Stimulated activated CD8-positive, alpha-beta memory T cell treated with anti-CD3 and anti-CD28 coated beads, Interleukin-12 subunit alpha, Interleukin-12 subunit beta, amount 100 ng/mL, for 4 hours (primary cell): ENCODE data around the gene TAF11L11.
"Not testable (repeated sequence)": the region's sequence is repeated elsewhere in the genome, so short reads cannot be mapped to it uniquely, and the experiment has no call there.

Experiments
- DNase-seq: peaks from one replicate; pipeline ENCODE4 v3.0.0-alpha.2; 2020; ENCODE audit warnings: low read depth

Gene TAF11L11

GRCh38 chr5:17603880-17604279, at the start of gene TAF11L11:
TSS of gene TAF11L11 (plus strand) at chr5:17604183.
- DNase-seq = not testable (repeated sequence)

GRCh38 chr5:17585658-17586057, 18.3 kb upstream of the TAF11L11 start, which contains the start of gene TAF11L7:
TSS of gene TAF11L7 (minus strand) at chr5:17585758.
- DNase-seq = not testable (repeated sequence)

GRCh38 chr5:17590860-17591259, 13.1 kb upstream of the TAF11L11 start, which contains the start of gene TAF11L8:
TSS of gene TAF11L8 (minus strand) at chr5:17590960.
- not testable (repeated sequence) for DNase-seq

DNA sequence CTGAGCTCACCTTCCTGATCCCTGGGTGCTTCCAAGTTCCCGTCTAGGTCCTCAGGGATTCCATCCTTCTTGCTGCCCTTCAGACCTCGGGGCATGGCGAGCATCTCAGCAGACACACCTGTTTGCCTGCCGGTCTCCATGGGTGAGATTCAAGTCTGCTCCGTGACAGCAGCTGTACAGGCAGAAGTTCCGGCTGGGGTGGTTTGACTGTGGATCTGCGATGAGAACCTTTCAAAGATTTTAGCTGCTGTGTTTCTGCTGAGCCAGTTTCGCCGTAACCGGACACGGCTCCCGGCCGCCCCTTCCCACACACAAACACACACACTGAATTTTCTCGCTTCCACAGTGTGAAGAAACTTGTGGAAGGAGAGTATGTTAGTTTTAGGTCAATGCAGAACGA, 9.7 kb upstream of the TAF11L11 start, which contains the start of gene TAF11L9:
TSS of gene TAF11L9 (minus strand) at position 140 of the 400 bp plus-strand sequence.
- DNase-seq = not testable (repeated sequence)

DNA sequence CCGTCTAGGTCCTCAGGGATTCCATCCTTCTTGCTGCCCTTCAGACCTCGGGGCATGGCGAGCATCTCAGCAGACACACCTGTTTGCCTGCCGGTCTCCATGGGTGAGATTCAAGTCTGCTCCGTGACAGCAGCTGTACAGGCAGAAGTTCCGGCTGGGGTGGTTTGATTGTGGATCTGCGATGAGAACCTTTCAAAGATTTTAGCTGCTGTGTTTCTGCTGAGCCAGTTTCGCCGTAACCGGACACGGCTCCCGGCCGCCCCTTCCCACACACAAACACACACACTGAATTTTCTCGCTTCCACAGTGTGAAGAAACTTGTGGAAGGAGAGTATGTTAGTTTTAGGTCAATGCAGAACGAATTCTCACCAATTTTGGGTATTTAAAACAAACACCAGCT, 6.3 kb upstream of the TAF11L11 start, which contains the start of gene TAF11L10:
TSS of gene TAF11L10 (minus strand) at position 101 of the 400 bp plus-strand sequence.
- DNase-seq = not testable (repeated sequence)

DNA sequence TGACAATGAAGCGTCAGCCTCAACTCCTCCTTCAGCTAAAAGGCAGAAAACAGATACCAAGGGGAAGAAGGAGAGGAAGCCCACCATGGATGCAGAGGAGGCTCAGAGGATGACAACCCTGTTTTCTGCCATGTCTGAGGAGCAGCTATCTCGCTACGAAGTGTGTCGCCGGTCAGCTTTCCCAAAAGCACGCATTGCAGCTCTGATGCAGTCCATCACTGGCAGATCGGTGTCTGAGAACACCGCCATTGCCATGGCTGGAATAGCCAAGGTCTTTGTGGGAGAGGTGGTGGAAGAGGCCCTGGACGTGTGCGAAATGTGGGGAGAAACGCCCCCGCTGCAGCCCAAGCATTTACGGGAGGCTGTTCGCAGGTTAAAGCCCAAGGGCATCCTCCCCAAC, 968 bp downstream of the TAF11L11 start:
- DNase-seq = no peak

DNA sequence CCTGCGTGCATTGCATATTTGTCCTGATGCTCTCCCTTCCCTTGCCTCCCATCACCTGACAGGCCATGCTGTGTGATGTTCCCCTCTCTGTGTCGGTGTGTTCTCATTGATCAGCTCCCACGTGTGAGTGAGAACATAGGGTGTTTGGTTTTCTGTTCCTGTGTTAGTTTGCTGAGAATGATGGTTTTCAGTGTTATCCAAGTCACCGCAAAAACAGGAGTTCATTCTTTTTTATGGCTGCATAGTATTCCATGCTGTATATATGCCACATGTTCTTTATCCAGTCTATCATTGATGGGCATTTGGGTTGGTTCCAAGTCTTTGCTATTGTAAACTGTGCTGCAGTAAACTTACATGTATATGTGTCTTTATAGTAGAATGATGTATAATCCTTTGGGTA, 3.5 kb downstream of the TAF11L11 start:
- not testable (repeated sequence) for DNase-seq

DNA sequence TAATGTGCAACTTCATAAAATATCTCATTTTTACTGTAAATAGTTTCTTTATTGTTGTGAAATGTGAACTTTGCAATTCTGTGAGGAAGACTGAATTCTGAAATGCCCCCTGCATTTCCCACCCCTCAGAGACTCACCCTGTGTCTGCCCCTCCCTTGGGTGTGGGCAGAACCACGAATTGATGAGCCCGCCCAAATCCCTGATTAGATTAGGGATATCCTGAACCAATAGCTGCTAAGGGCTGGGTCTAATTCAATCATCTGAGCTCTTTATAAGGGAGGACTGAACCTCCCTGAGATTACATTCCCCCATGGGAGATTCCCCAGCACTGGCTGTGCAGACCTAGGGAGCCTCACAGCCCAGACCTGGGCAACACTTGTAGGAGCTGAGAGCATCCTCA, 6.1 kb downstream of the TAF11L11 start, which contains the start of gene TAF11L12:
TSS of gene TAF11L12 (plus strand) at position 301 of the 400 bp plus-strand sequence.
- not testable (repeated sequence) for DNase-seq

- no peak for DNase-seq
Measured at GRCh38 chr5:17614872-17615605, 11.1 kb downstream of the TAF11L11 start.

GRCh38 chr5:17619354-17619753, 15.4 kb downstream of the TAF11L11 start:
- no peak for DNase-seq

DNA sequence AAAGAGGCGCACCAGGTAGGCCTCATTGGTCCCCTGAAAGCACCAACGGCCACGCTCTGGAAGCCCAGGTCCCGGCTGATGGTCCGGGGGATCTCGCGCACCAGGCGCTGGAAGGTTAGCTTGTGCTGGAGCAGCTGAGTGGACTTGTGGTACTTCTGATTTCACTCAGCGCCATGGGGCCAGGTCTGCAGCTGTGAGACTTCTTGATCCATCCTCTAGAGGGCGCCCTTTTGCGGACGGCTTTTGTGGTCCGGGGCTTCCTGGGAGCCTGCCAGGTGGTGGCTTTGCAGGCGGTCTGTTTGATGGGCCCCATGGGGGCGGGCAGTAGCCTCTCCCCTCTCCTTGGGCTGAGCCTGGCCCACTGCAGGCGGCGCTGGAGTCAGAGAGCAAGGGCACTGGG, 16.6 kb downstream of the TAF11L11 start:
- DNase-seq = no peak

DNA sequence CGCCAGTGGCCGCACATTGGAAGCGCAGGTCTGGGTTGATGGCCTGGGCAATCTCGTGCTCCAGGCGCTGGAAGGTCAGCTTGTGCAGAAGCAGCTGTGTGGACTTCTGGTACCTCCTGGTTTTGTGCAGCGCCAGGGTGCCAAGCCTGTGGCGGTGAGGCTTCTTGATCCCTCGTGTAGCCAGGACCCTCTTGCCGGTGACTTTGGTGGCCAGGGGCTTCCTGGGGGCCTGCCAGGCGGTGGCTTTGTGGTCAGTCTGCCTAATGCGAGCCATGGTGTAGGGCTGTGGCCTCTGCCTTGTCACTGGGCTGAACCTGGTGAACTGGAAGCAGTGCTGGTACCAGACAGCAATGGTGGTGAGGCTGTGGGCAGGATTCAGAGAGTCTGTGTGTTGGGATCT, 21.7 kb downstream of the TAF11L11 start:
- no peak for DNase-seq

DNA sequence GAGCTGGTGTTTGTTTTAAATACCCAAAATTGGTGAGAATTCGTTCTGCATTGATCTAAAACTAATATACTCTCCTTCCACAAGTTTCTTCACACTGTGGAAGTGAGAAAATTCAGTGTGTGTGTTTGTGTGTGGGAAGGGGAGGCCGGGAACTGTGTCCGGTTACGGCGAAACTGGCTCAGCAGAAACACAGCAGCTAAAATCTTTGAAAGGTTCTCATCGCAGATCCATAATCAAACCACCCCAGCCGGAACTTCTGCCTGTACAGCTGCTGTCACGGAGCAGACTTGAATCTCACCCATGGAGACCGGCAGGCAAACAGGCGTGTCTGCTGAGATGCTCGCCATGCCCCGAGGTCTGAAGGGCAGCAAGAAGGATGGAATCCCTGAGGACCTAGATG, 27.8 kb downstream of the TAF11L11 start, which contains the start of gene TAF11L13:
TSS of gene TAF11L13 (plus strand) at position 301 of the 400 bp plus-strand sequence.
- DNase-seq = not testable (repeated sequence)

- DNase-seq = no peak
Measured at GRCh38 chr5:17634160-17634559, 30.2 kb downstream of the TAF11L11 start, which contains the start of gene TAF11L14. TSS of gene TAF11L14 (plus strand) at chr5:17634460.

GRCh38 chr5:17649232-17649631, 45.2 kb downstream of the TAF11L11 start:
- not testable (repeated sequence) for DNase-seq

DNA sequence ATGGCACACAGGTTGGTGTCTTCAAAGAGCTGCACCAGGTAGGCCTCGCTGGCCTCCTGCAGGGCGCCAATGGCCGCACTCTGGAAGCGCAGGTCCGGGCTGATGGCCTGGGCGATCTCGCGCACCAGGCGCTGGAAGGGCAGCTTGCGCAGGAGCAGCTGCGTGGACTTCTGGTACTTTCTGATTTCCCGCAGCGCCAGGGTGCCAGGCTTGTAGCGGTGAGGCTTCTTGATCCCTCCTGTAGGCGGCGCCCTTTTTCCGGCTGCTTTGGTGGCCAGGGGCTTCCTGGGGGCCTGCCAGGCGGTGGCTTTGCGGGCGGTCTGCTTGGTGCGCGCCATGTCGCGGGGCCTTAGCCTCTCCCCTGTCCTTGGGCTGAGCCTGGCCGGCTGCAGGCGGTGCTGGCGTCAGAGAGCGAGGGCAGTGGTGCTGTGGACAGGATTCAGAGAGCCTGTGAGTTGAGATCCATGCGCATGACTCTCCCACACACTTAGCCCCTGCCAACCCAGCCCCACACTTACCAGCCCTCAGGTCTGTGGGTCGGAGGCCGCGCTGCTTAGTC, 51.3 kb downstream of the TAF11L11 start:
- not testable (repeated sequence) for DNase-seq
